HG02943 (cell line): ENCODE results near the gene FRMD5.

ENCODE experiments used
- ATAC-seq: cut with Tn5 transposase; IDR thresholded peaks from one replicate; pipeline ENCODE4 v1.9.1; 2021; ENCODE audit warnings: mild to moderate bottlenecking, low read depth, moderate library complexity; ENCODE audit not compliant: unreplicated experiment

Gene FRMD5

GRCh38 chr15:43908516-43909050, 286.5 kb downstream of the FRMD5 start:
- ATAC-seq = no peak

GRCh38 chr15:43905755-43906154, 289.3 kb downstream of the FRMD5 start:
- ATAC-seq = no peak

GRCh38 chr15:43903864-43904290, 291.2 kb downstream of the FRMD5 start:
- ATAC-seq = no peak

GRCh38 chr15:43901495-43901894, 293.6 kb downstream of the FRMD5 start:
- ATAC-seq = no peak

GRCh38 chr15:43900996-43901395, 294.1 kb downstream of the FRMD5 start:
- no peak for ATAC-seq

- no peak for ATAC-seq
Measured at GRCh38 chr15:43899928-43900327, 295.1 kb downstream of the FRMD5 start.

- ATAC-seq = no peak
Measured at GRCh38 chr15:43898891-43899290, 296.2 kb downstream of the FRMD5 start.

- ATAC-seq = no peak
Measured at GRCh38 chr15:43896543-43896942, 298.5 kb downstream of the FRMD5 start.

GRCh38 chr15:43895586-43895985, 299.5 kb downstream of the FRMD5 start:
- ATAC-seq = no peak

- no peak for ATAC-seq
Measured at GRCh38 chr15:43893956-43894355, 301.1 kb downstream of the FRMD5 start.

GRCh38 chr15:43889042-43889441, 306.0 kb downstream of the FRMD5 start:
- ATAC-seq = no peak

GRCh38 chr15:43887901-43888300, 307.2 kb downstream of the FRMD5 start:
- ATAC-seq = no peak

- no peak for ATAC-seq
Measured at GRCh38 chr15:43886558-43886957, 308.5 kb downstream of the FRMD5 start.

GRCh38 chr15:43883571-43883970, 311.5 kb downstream of the FRMD5 start:
- no peak for ATAC-seq

- no peak for ATAC-seq
Measured at GRCh38 chr15:43881944-43882343, 313.1 kb downstream of the FRMD5 start.

- ATAC-seq = no peak
Measured at GRCh38 chr15:43881245-43881644, 313.8 kb downstream of the FRMD5 start.

GRCh38 chr15:43880406-43881194, 314.5 kb downstream of the FRMD5 start:
- no peak for ATAC-seq

GRCh38 chr15:43879386-43880355, 315.4 kb downstream of the FRMD5 start:
- no peak for ATAC-seq

- no peak for ATAC-seq
Measured at GRCh38 chr15:43878446-43878845, 316.6 kb downstream of the FRMD5 start.

- no peak for ATAC-seq
Measured at GRCh38 chr15:43877371-43877770, 317.7 kb downstream of the FRMD5 start.

GRCh38 chr15:43876872-43877271, 318.2 kb downstream of the FRMD5 start:
- ATAC-seq = no peak
